ENCODE results near the gene LRP5. TPM values are rescaled to one million over a fixed set of nuclear protein-coding genes. Genes with fewer than 3 reads are reported as not detected.

Gene LRP5
- total and polyA plus RNA-seq, 2 experiments from 2014 or later: 26.9 to 51.1 TPM

- TF ChIP-seq REST (IDR thresholded peaks at IDR 0.05; ENCODE audit: unreplicated experiment) (no peak), CREB1 (CRISPR knock-in tag; IDR thresholded peaks at IDR 0.05; ENCODE audit: low read depth) (no peak), NANOG (IDR thresholded peaks at IDR 0.05; ENCODE audit: borderline replicate concordance) (no peak), ETS1 (IDR thresholded peaks at IDR 0.05) (no peak), JUNB (IDR thresholded peaks at IDR 0.05; ENCODE audit: unreplicated experiment) (no peak)
These were observed 72.2 kb downstream of the LRP5 start (continued) for GRCh38 chr11:68384530-68385081.

GRCh38 chr11:68385128-68385527, 72.7 kb downstream of the LRP5 start:
- Mint-ChIP-seq H3K36me3 (ENCODE audit: low read depth) (peaks cover 27% of the 10 kb centered on the region), H3K9me3 (no peaks in the 10 kb centered on the region), H3K27me3 (ENCODE audit: insufficient read depth, low read depth, poor library complexity) (peaks cover 10% of the 10 kb centered on the region), H3K27ac (no peak overlapping the region), H3K4me1 (peaks cover 7% of the 10 kb centered on the region), H3K4me3 (no peak overlapping the region)
- Histone ChIP-seq H3K79me2 (replicated peaks; ENCODE audit: insufficient read depth) (no peaks in the 10 kb centered on the region), H3K36me3 (ENCODE audit: insufficient read depth) (no peaks in the 10 kb centered on the region), H2AFZ (no peak overlapping the region), H3K4me3 (no peak overlapping the region), H3K9me2 (ENCODE audit: insufficient read depth) (no peaks in the 10 kb centered on the region), H3K4me2 (no peak overlapping the region), H3K27ac (ENCODE audit: low read depth) (no peak overlapping the region), H4K20me1 (replicated peaks; ENCODE audit: insufficient read depth) (0 out of 2 replicates have a peak, but pooled peaks cover 2% of the 10 kb centered on the region), H3K27me3 (ENCODE audit: insufficient read depth) (no peaks in the 10 kb centered on the region), H3K4me1 (ENCODE audit: insufficient read depth) (no peaks in the 10 kb centered on the region), H3F3A (replicated peaks; ENCODE audit: low read depth) (no peaks in the 10 kb centered on the region)
- ATAC-seq: no peak
- no peak for TF ChIP-seq CREB1 (CRISPR knock-in tag; IDR thresholded peaks at IDR 0.05; ENCODE audit: low read depth)
- DNase-seq (ENCODE audit: low spot score): no peak

GRCh38 chr11:68386331-68386978, 74.1 kb downstream of the LRP5 start:
- Histone ChIP-seq H3K4me3 (no peak overlapping the region), H3K4me1 (ENCODE audit: insufficient read depth) (no peaks in the 10 kb centered on the region), H3K9me2 (ENCODE audit: insufficient read depth) (no peaks in the 10 kb centered on the region), H3K36me3 (ENCODE audit: insufficient read depth) (no peaks in the 10 kb centered on the region), H2AFZ (no peak overlapping the region), H3K79me2 (replicated peaks; ENCODE audit: insufficient read depth) (no peaks in the 10 kb centered on the region), H4K20me1 (replicated peaks; ENCODE audit: insufficient read depth) (0 out of 2 replicates have a peak, but pooled peaks cover 2% of the 10 kb centered on the region), H3K27me3 (ENCODE audit: insufficient read depth) (no peaks in the 10 kb centered on the region), H3K4me2 (no peak overlapping the region), H3F3A (replicated peaks; ENCODE audit: low read depth) (no peaks in the 10 kb centered on the region), H3K27ac (ENCODE audit: low read depth) (no peak overlapping the region)
- H3K4me3 Mint-ChIP-seq: no peak overlapping the region
- H3K27me3 Mint-ChIP-seq (ENCODE audit: insufficient read depth, low read depth, poor library complexity): peaks cover 8% of the 10 kb centered on the region
- no peaks in the 10 kb centered on the region for H3K4me1 Mint-ChIP-seq
- H3K36me3 Mint-ChIP-seq (ENCODE audit: low read depth): peaks cover 35% of the 10 kb centered on the region
- ATAC-seq: no peak
- no peak overlapping the region for H3K27ac Mint-ChIP-seq
- no peak for TF ChIP-seq CTCF (conservative IDR thresholded peaks at IDR 0.05; ENCODE audit: low read depth in 2 of 2)
- no peak for TF ChIP-seq STAT1 (IDR thresholded peaks at IDR 0.05; ENCODE audit: unreplicated experiment)
- TF ChIP-seq EZH2 (IDR thresholded peaks at IDR 0.05; ENCODE audit: low read depth, unreplicated experiment): no peak
- TF ChIP-seq POLR2AphosphoS5 (IDR thresholded peaks at IDR 0.05; ENCODE audit: low read depth): no peak
- H3K9me3 Mint-ChIP-seq: no peaks in the 10 kb centered on the region
- DNase-seq (ENCODE audit: low spot score): no peak
